Heart right ventricle (tissue), 16 donors: ENCODE measurements around the gene DISC1. TPM values are rescaled to one million over a fixed set of nuclear protein-coding genes. Genes with fewer than 3 reads are reported as not detected.
"Not testable (repeated sequence)": the region's sequence is repeated elsewhere in the genome, so short reads cannot be mapped to it uniquely, and the experiment has no call there.

Experiments used
- ATAC-seq, 8 donors: fragments of 200-7000 bp; cut with Tn5 transposase; one replicate each; pipeline ENCODE4 v1.9.1; 2020; ENCODE audit warnings: mild to moderate bottlenecking in 8 of 8, moderate library complexity in 8 of 8, moderate number of reproducible peaks in 1 of 8
- DNase-seq, 2 donors: peaks; one replicate each; pipeline ENCODE4 v3.0.0-alpha.2; 2020
- H3K27ac ChIP-seq, 10 donors: fragments of 200-600 bp; sonication (generic) in 2 of 10; one replicate each; pipeline versions ENCODE4 v1.5.0 to v1.8.0; 2020 to 2022; ENCODE audit warnings: mild to moderate bottlenecking in 3 of 10
- H3K27me3 ChIP-seq, 7 donors: fragments of 200-600 bp; one replicate each; pipeline ENCODE4 v1.8.0; 2021 to 2022; ENCODE audit warnings: mild to moderate bottlenecking in 2 of 7
- H3K36me3 ChIP-seq, 9 donors: fragments of 200-600 bp; sonication (generic) in 1 of 9; one replicate each; pipeline versions ENCODE4 v1.5.0 to v1.8.0; 2020 to 2022; ENCODE audit warnings: mild to moderate bottlenecking in 2 of 9
- H3K4me1 ChIP-seq, 9 donors: fragments of 200-600 bp; sonication (generic) in 1 of 9; one replicate each; pipeline versions ENCODE4 v1.5.0 to v1.8.0; 2020 to 2022; ENCODE audit warnings: mild to moderate bottlenecking in 4 of 9
- H3K4me3 ChIP-seq, 10 donors: fragments of 200-600 bp; sonication (generic) in 2 of 10; one replicate each; pipeline versions ENCODE4 v1.5.0 to v1.8.0; 2020 to 2022; ENCODE audit warnings: mild to moderate bottlenecking in 7 of 10, moderate library complexity in 2 of 10
- H3K9me3 ChIP-seq, 11 donors: fragments of 200-600 bp in 10 of 11; sonication (generic) in 2 of 11; one replicate each; pipeline versions ENCODE4 v1.5.0 to v1.8.0; 2013 to 2022; ENCODE audit warnings: mild to moderate bottlenecking in 2 of 11, control low read depth in 1 of 11, moderate library complexity in 1 of 11
- WGBS, 2 donors: extraction: QIAGEN DNeasy Blood & Tissue Kit; methylation state at CpG; one replicate each; pipeline ENCODE4 v1.1.7; 2013; ENCODE audit warnings: inconsistent platforms in 1 of 2; 5-methylcytosine and 5-hydroxymethylcytosine counted together
- intact Hi-C, 10 donors: fragments of 100-400 bp; cut with DNase I; formaldehyde crosslinking; loops; one replicate each; pipeline versions ENCODE4 v1.11.1 to v1.14.2; 2022
- polyA plus RNA-seq, 2 donors: library from polyadenylated mRNA; stranded (reverse); fragments of 200-250 nt; gene quantifications; one replicate each; pipeline ENCODE4 v1.2.3, GENCODE V29; 2013
- total RNA-seq, 10 donors: library from RNA; stranded (reverse); fragmentation: NEBNext Ultra II Directional in 3 of 10; extraction: Animal tissue kit (Norgen Biotek cat#: 25700) in 3 of 10; gene quantifications; one replicate each; pipeline versions ENCODE4 v1.2.1 to v1.2.4, GENCODE V29; 2021 to 2023
- TF ChIP-seq, protein P1 (sequence below), 9 donors: fragments of 200-600 bp; sonication (generic) in 2 of 9; IDR thresholded peaks; one replicate each; pipeline versions ENCODE4 v1.5.0 to v1.8.0; 2021 to 2022; ENCODE audit warnings: antibody characterized with exemption in 9 of 9, mild to moderate bottlenecking in 5 of 9, moderate library complexity in 1 of 9
- donor health status: Arrhythmogenic right ventricular cardiomyopathy.
- donor health status: ischemic (EF 13 %, LVEDD 7.1; RV severe dilation, severe dysfunction).
- donor health status: healthy with polysubstance abuse.
- donor health status: DM: no; HTN: yes; CAD: no.
- donor health status: DM: no; HTN: no; CAD: no.
- donor health status: ischemic (EF 25% LVEDD 6.9; RV normal size, moderate dysfunction).
- donor health status: ischemic (EF 25% LVEDD 5.7; RV mildly dilated, moderate dysfunction).
- donor health status: healthy.
- donor health status: DM: yes; HTN: yes; CAD: no.
- donor health status: Ischemic cardiomyopathy.
- donor health status: ischemic (EF 35%, LVEDD 5.7; RV mildly dilated, moderate dysfunction).
- donor health status: nonischemic (EF 11% LVEDD 7.7; RV severe dilation, severe dysfunction).
- donor health status: DM: yes; HTN: yes; CAD: no.
- donor health status: PGD.
- donor health status: ischemic (EF 29% LVEDD 5.4; RV normal size, mild dysfunction).
- donor health status: nonischemic (EF 23%, LVEDD 6.1; RV moderate dilation, normal function).

Gene DISC1
- total and polyA plus RNA-seq, 12 donors, result 1.4 to 6.4 (median 4.0) TPM

DNA sequence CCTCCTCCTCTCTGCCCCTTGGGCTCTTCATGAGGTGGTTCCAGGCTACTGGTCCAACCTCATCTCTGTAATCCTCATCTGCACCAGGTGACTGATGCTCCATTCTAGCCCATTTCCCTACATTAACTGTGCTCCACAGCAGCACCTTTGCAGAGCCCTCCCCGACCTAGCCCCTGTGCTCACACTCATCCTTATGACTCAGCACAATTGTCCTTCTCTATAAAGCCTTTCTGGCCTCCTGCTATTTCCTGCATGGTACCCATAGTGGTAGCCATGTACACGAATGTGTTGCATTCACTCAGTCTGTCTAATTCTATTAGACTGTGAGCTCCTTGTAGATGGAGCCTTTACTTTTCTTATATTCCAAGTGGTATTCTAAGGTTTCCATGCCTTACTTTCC is 339.0 kb downstream of the DISC1 start:
- Histone ChIP-seq H3K36me3 (no peaks in the 10 kb centered on the region), H3K27me3 (no peaks in the 10 kb centered on the region), H3K4me3 (no peak overlapping the region), H3K4me1 (peaks cover 0 to 9% (median 0%) of the 10 kb centered on the region in 9 donors), H3K27ac (no peak overlapping the region), H3K9me3 (no peaks in the 10 kb centered on the region)
- intact Hi-C loops, result no loop called here
- no peak for ATAC-seq
- DNase-seq, result no peak
- 94 to 96% methylated on average over 2 of the region's 2 CpGs for WGBS, 2 donors
- TF ChIP-seq, protein P1, sequence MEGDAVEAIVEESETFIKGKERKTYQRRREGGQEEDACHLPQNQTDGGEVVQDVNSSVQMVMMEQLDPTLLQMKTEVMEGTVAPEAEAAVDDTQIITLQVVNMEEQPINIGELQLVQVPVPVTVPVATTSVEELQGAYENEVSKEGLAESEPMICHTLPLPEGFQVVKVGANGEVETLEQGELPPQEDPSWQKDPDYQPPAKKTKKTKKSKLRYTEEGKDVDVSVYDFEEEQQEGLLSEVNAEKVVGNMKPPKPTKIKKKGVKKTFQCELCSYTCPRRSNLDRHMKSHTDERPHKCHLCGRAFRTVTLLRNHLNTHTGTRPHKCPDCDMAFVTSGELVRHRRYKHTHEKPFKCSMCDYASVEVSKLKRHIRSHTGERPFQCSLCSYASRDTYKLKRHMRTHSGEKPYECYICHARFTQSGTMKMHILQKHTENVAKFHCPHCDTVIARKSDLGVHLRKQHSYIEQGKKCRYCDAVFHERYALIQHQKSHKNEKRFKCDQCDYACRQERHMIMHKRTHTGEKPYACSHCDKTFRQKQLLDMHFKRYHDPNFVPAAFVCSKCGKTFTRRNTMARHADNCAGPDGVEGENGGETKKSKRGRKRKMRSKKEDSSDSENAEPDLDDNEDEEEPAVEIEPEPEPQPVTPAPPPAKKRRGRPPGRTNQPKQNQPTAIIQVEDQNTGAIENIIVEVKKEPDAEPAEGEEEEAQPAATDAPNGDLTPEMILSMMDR (IDR thresholded peaks at IDR 0.05), result no peak

DNA sequence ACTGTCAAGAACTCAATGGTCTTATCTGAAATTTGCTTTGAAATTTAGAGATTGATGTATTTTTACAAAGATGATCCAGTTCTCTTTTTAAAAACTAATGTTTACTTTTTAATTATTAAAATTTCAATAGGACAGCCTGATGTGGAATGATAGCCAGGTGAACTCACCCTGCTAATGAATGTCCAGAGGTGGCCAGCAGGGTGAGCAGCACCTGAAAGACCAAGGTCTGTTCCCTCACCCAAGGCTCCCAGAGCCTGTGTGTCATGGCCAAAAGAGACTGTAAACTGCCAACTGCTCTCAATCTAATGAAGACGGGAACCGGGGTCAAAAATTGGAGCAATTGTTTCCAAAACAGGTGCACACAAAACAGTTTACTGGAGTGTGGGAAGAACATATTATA is 340.4 kb downstream of the DISC1 start:
- DNase-seq (no peak), ATAC-seq (no peak)
- Histone ChIP-seq H3K4me3 (no peak overlapping the region), H3K4me1 (peaks cover 0 to 23% (median 0%) of the 10 kb centered on the region in 9 donors), H3K27ac (no peak overlapping the region), H3K27me3 (no peaks in the 10 kb centered on the region), H3K36me3 (no peaks in the 10 kb centered on the region), H3K9me3 (no peaks in the 10 kb centered on the region)
- intact Hi-C loops, result no loop called here
- TF ChIP-seq, protein P1 (IDR thresholded peaks at IDR 0.05), result no peak
- 93 to 95% methylated on average over 2 of the region's 2 CpGs for WGBS, 2 donors

DNA sequence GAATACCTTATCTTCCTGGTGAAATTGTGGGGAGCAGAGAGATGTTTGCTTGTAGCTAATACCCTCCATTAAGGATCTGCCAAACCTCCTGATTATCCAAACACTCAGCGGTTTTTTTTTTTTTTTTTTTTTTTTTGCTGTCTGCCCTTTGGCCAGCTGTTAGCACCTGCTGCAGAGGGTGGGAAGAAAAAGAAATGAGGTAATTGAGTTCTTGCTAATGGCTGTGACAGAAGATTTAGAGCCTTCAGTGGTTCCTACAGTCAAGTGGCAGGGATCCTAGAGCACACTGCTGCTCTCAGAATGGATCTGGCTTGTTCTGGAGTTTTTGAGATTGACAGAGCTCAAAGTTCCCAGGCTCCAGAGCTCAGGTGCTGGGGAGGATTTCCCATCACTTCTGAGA is 342.5 kb downstream of the DISC1 start:
- H3K27me3 ChIP-seq, result no peaks in the 10 kb centered on the region
- 88 to 89% methylated on average over 1 of the region's 1 CpG for WGBS, 2 donors
- no peak overlapping the region for H3K27ac ChIP-seq
- H3K4me1 ChIP-seq, result peaks cover 0 to 28% (median 0%) of the 10 kb centered on the region in 9 donors
- TF ChIP-seq, protein P1 (IDR thresholded peaks at IDR 0.05), result no peak
- intact Hi-C loops, result no loop called here
- no peaks in the 10 kb centered on the region for H3K9me3 ChIP-seq
- ATAC-seq (peak in 5 of 8 donors; percentile 25 to 67 (median 61)), DNase-seq (no peak)
- no peak overlapping the region for H3K4me3 ChIP-seq
- H3K36me3 ChIP-seq, result no peaks in the 10 kb centered on the region

DNA sequence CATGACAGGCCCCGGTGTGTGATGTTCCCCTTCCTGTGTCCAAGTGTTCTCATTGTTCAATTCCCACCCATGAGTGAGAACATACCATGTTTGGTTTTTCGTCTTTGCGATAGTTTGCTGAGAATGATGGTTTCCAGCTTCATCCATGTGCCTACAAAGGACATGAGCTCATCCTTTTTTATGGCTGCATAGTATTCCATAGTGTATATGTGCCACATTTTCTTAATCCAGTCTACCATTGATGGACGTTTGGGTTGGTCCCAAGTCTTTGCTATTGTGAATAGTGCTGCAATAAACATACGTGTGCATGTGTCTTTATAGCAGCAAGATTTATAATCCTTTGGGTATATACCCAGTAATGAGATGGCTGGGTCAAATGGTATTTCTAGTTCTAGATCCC is 343.2 kb downstream of the DISC1 start:
- H3K9me3 ChIP-seq, intact Hi-C loops, H3K27ac ChIP-seq, DNase-seq, ATAC-seq, H3K36me3 ChIP-seq, H3K27me3 ChIP-seq, H3K4me3 ChIP-seq: not testable (repeated sequence)
- H3K4me1 ChIP-seq, result peaks cover 0 to 28% (median 0%) of the 10 kb centered on the region in 9 donors
- 96 to 97% methylated on average over 5 of the region's 5 CpGs for WGBS, 2 donors

DNA sequence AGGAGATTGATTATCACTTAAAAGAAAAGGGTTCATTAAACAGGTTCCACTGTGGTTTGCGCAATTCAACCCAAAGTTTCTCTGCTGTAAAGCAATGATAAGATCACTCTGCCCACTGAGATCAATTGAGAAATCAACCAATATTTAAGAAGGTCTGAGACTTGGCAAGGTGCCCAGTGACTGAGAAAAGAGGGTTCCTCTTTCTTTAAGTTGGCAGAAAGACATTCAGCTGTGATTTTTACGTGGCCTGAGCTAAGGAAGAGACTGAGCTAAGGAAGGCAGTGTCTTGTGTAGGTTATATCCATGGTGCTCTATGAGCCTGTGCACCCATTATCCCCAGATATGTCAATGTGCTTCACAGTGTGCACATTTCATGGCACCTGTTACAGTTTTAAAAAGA is 344.1 kb downstream of the DISC1 start:
- TF ChIP-seq, protein P1 (IDR thresholded peaks at IDR 0.05), result no peak

More for the DNA sequence above, 344.1 kb downstream of the DISC1 start:
- ATAC-seq, result no peak
- Histone ChIP-seq H3K27me3 (no peaks in the 10 kb centered on the region), H3K4me3 (no peak overlapping the region), H3K9me3 (no peaks in the 10 kb centered on the region), H3K4me1 (peaks cover 0 to 21% (median 0%) of the 10 kb centered on the region in 9 donors), H3K27ac (peak overlapping the region in 1 of 10 donors; percentile 13), H3K36me3 (no peaks in the 10 kb centered on the region)
- DNase-seq, result no peak
- 81 to 91% methylated on average over 2 of the region's 2 CpGs for WGBS, 2 donors
- intact Hi-C loops, result no loop called here
